ENCODE measurements around the gene NFYC. TPM values are rescaled to one million over a fixed set of nuclear protein-coding genes. Genes with fewer than 3 reads are reported as not detected.

NFYC gene
- total RNA-seq, 2 donors from 2014 or later, result 43.6 to 59.0 TPM

DNA sequence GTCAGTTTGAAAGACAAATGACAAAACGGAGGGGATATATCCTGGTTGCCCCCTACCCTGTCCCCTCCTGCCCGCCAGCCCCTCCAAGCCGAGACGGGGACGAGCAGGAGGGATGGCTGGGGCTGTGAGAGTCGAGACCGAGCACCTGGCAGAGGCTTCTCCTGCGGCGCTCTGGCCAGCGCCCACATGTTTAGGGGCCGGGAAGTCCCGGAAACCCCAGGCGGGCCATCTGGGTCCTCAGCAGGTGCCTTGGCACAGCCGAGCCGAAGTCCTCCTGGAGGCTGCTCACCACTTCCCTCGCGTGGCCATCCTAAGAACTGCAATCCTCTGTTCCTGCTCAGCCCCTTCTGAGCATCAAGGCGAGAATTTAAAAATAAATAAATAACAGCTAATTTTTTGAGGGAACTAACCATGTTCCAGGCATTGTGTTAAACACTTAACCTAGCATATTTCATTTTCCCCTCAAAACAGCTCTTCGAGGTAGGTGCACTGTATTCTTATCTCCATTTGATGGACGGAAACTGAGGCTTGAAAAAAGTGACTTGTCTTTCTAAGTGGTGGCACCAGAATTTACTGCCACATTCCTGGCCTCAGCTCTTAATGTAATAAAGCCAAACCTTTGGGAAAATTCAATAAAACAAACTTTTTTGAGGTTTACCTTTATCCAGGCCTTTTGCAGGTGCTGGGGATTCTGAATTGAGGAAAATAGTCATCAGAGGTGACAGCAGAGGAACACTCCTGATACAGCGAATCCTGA, 22.6 kb upstream of the NFYC start:
- WGBS, 2 experiments (ENCODE audit: insufficient coverage in 1 of 2, insufficient read length in 1 of 2), result 19 to 37% methylated on average over 12 to 21 of the region's 21 CpGs
- Histone ChIP-seq H3K4me1 (ENCODE audit: control insufficient read depth, insufficient read depth, low read length) (peaks cover under 1% of the 10 kb centered on the region), H3K4me3 (ENCODE audit: low read length) (no peak overlapping the region), H3K27ac (ENCODE audit: low read depth, low read length) (no peak overlapping the region), H3K9ac (ENCODE audit: extremely low read depth, low read length, poor library complexity, severe bottlenecking) (no peak overlapping the region), H3K27me3 (ENCODE audit: control insufficient read depth, insufficient read depth, low read length, poor library complexity, severe bottlenecking) (no peaks in the 10 kb centered on the region), H3K9me3 (ENCODE audit: control insufficient read depth, low read length) (no peaks in the 10 kb centered on the region), H3K36me3 (ENCODE audit: control insufficient read depth, insufficient read depth, low read length) (no peaks in the 10 kb centered on the region)
- Mint-ChIP-seq H3K27me3 (ENCODE audit: insufficient read depth) (peaks cover 21% of the 10 kb centered on the region), H3K9me3 (no peaks in the 10 kb centered on the region), H3K36me3 (ENCODE audit: low read depth) (no peaks in the 10 kb centered on the region), H3K4me3 (no peak overlapping the region), H3K4me1 (no peaks in the 10 kb centered on the region), H3K27ac (no peak overlapping the region)
- peak; percentile 93 for DNase-seq
- TF ChIP-seq, protein P1, sequence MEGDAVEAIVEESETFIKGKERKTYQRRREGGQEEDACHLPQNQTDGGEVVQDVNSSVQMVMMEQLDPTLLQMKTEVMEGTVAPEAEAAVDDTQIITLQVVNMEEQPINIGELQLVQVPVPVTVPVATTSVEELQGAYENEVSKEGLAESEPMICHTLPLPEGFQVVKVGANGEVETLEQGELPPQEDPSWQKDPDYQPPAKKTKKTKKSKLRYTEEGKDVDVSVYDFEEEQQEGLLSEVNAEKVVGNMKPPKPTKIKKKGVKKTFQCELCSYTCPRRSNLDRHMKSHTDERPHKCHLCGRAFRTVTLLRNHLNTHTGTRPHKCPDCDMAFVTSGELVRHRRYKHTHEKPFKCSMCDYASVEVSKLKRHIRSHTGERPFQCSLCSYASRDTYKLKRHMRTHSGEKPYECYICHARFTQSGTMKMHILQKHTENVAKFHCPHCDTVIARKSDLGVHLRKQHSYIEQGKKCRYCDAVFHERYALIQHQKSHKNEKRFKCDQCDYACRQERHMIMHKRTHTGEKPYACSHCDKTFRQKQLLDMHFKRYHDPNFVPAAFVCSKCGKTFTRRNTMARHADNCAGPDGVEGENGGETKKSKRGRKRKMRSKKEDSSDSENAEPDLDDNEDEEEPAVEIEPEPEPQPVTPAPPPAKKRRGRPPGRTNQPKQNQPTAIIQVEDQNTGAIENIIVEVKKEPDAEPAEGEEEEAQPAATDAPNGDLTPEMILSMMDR (conservative IDR thresholded peaks at IDR 0.05), result peak; percentile 91

DNA sequence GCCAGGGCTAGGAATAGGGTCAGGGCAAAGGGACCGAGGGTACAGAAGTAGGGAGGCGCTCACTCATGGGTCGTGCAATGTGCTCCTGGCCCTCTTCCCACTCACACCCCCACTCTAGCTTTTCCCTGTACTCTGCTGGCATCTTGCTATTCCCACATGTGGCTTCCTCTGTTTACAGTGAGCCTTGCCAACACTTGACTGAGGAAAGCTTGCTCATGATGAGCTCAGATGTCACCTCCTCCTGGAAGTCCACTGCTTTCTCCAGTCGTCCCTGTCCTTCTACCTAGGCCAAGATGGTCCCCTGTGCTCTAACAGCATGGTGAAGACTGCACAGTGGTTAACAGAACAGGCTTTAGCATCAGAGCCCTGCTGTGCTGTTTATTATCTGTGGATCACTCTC, 18.1 kb upstream of the NFYC start:
- DNase-seq, result no peak
- H3K4me3 Mint-ChIP-seq, result no peak overlapping the region
- 86 to 93% methylated on average over 4 of the region's 4 CpGs for whole genome bisulfite sequencing, 2 experiments (ENCODE audit: insufficient coverage in 1 of 2, insufficient read length in 1 of 2)
- Histone ChIP-seq H3K9ac (ENCODE audit: extremely low read depth, low read length, poor library complexity, severe bottlenecking) (no peak overlapping the region), H3K36me3 (ENCODE audit: control insufficient read depth, insufficient read depth, low read length) (no peaks in the 10 kb centered on the region), H3K27ac (ENCODE audit: low read depth, low read length) (no peak overlapping the region), H3K9me3 (ENCODE audit: control insufficient read depth, low read length) (no peaks in the 10 kb centered on the region), H3K4me1 (ENCODE audit: control insufficient read depth, insufficient read depth, low read length) (no peaks in the 10 kb centered on the region), H3K27me3 (ENCODE audit: control insufficient read depth, insufficient read depth, low read length, poor library complexity, severe bottlenecking) (no peaks in the 10 kb centered on the region), H3K4me3 (ENCODE audit: low read length) (no peak overlapping the region)
- no peaks in the 10 kb centered on the region for H3K9me3 Mint-ChIP-seq
- no peaks in the 10 kb centered on the region for H3K4me1 Mint-ChIP-seq
- H3K36me3 Mint-ChIP-seq (ENCODE audit: low read depth), result no peaks in the 10 kb centered on the region
- H3K27ac Mint-ChIP-seq, result no peak overlapping the region
- peaks cover 9% of the 10 kb centered on the region for H3K27me3 Mint-ChIP-seq (ENCODE audit: insufficient read depth)
- TF ChIP-seq, protein P1 (conservative IDR thresholded peaks at IDR 0.05), result no peak

DNA sequence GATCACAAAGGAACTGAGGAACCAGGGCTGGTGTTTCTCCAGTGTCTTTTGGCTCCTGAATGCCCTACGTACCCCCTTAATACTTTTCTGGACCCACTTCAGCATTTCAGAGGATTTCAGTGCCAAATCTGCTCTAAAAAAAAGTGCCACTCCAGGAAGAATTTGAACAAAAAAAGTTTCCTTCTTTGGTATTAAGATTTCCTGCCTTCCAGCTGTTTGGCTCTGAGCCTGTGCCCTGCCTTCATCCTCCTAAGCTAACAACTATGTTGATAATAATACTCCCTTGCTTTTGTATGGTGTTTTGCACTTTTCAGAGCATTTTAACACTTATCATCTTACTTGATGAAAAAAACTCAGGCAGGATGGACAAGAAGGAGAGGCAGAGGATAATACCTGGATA, 15.0 kb upstream of the NFYC start:
- Histone ChIP-seq H3K27me3 (ENCODE audit: control insufficient read depth, insufficient read depth, low read length, poor library complexity, severe bottlenecking) (no peaks in the 10 kb centered on the region), H3K9ac (ENCODE audit: extremely low read depth, low read length, poor library complexity, severe bottlenecking) (no peak overlapping the region), H3K27ac (ENCODE audit: low read depth, low read length) (no peak overlapping the region), H3K4me1 (ENCODE audit: control insufficient read depth, insufficient read depth, low read length) (no peaks in the 10 kb centered on the region), H3K9me3 (ENCODE audit: control insufficient read depth, low read length) (no peaks in the 10 kb centered on the region), H3K4me3 (ENCODE audit: low read length) (no peak overlapping the region), H3K36me3 (ENCODE audit: control insufficient read depth, insufficient read depth, low read length) (no peaks in the 10 kb centered on the region)
- DNase-seq, result no peak
- Mint-ChIP-seq H3K27ac (no peak overlapping the region), H3K36me3 (ENCODE audit: low read depth) (no peaks in the 10 kb centered on the region), H3K9me3 (no peaks in the 10 kb centered on the region), H3K4me3 (no peak overlapping the region), H3K4me1 (no peaks in the 10 kb centered on the region), H3K27me3 (ENCODE audit: insufficient read depth) (peaks cover under 1% of the 10 kb centered on the region)
- whole genome bisulfite sequencing, 2 experiments (ENCODE audit: insufficient coverage in 1 of 2, insufficient read length in 1 of 2), result 87% methylated on average over 1 of the region's 1 CpG; no CpG with 5 or more reads in 1 of the 2 experiments
- TF ChIP-seq, protein P1 (conservative IDR thresholded peaks at IDR 0.05), result no peak
